GM21367 (cell line): Measurements from ENCODE around the gene KLK14.

Experiments used
- ATAC-seq: cut with Tn5 transposase; IDR thresholded peaks from one replicate; pipeline ENCODE4 v1.9.1; 2021; ENCODE audit not compliant: unreplicated experiment

KLK14 gene

GRCh38 chr19:51108805-51109146, 26.1 kb upstream of the KLK14 start:
- peak; percentile 16 for ATAC-seq

- ATAC-seq: peak; percentile 90
Observed at GRCh38 chr19:51108066-51108804, 25.5 kb upstream of the KLK14 start, which contains the start of gene CTU1. TSS of gene CTU1 (minus strand) at chr19:51108409. CDS start at chr19:51104569, 3,840 bp downstream.

GRCh38 chr19:51107406-51108065, 24.8 kb upstream of the KLK14 start:
- ATAC-seq: no peak

GRCh38 chr19:51103926-51104341, 21.2 kb upstream of the KLK14 start:
- ATAC-seq: no peak

GRCh38 chr19:51102991-51103390, 20.3 kb upstream of the KLK14 start:
- no peak for ATAC-seq

GRCh38 chr19:51101171-51101865, 18.6 kb upstream of the KLK14 start:
- no peak for ATAC-seq

- no peak for ATAC-seq
Observed at GRCh38 chr19:51100601-51101000, 17.9 kb upstream of the KLK14 start.

- ATAC-seq: no peak
Observed at GRCh38 chr19:51099047-51099382, 16.3 kb upstream of the KLK14 start.

- no peak for ATAC-seq
Observed at GRCh38 chr19:51098365-51099046, 15.8 kb upstream of the KLK14 start.

- no peak for ATAC-seq
Observed at GRCh38 chr19:51097796-51098195, 15.1 kb upstream of the KLK14 start.

GRCh38 chr19:51097166-51097738, 14.6 kb upstream of the KLK14 start:
- no peak for ATAC-seq

GRCh38 chr19:51096473-51097165, 13.9 kb upstream of the KLK14 start:
- no peak for ATAC-seq

- no peak for ATAC-seq
Observed at GRCh38 chr19:51094696-51095279, 12.1 kb upstream of the KLK14 start.

GRCh38 chr19:51093510-51094345, 11.0 kb upstream of the KLK14 start:
- no peak for ATAC-seq

- ATAC-seq: no peak
Observed at GRCh38 chr19:51093101-51093500, 10.4 kb upstream of the KLK14 start.

- ATAC-seq: no peak
Observed at GRCh38 chr19:51091895-51092873, 9.5 kb upstream of the KLK14 start.

GRCh38 chr19:51091126-51091525, 8.4 kb upstream of the KLK14 start:
- no peak for ATAC-seq

GRCh38 chr19:51090471-51090870, 7.8 kb upstream of the KLK14 start:
- ATAC-seq: no peak
